Testis (tissue), 2 donors: Measurements from ENCODE around the gene ENTPD7.

Experiments
- POLR2A ChIP-seq: fragments of 450-650 bp; IDR thresholded peaks from one replicate; pipeline ENCODE4 v1.6.1; 2017; ENCODE audit warnings: antibody characterized with exemption, mild to moderate bottlenecking, moderate library complexity
- TF ChIP-seq, protein P1 (sequence below), 3 experiments: fragments of 450-650 bp in 2 of 3; fragments of 200-600 bp in 1 of 3; sonication (generic) in 1 of 3; IDR thresholded peaks; one replicate each; pipeline ENCODE4 v1.5.1; 2016 to 2019; ENCODE audit warnings: antibody characterized with exemption in 3 of 3, mild to moderate bottlenecking in 2 of 3, moderate library complexity in 1 of 3

DNA sequence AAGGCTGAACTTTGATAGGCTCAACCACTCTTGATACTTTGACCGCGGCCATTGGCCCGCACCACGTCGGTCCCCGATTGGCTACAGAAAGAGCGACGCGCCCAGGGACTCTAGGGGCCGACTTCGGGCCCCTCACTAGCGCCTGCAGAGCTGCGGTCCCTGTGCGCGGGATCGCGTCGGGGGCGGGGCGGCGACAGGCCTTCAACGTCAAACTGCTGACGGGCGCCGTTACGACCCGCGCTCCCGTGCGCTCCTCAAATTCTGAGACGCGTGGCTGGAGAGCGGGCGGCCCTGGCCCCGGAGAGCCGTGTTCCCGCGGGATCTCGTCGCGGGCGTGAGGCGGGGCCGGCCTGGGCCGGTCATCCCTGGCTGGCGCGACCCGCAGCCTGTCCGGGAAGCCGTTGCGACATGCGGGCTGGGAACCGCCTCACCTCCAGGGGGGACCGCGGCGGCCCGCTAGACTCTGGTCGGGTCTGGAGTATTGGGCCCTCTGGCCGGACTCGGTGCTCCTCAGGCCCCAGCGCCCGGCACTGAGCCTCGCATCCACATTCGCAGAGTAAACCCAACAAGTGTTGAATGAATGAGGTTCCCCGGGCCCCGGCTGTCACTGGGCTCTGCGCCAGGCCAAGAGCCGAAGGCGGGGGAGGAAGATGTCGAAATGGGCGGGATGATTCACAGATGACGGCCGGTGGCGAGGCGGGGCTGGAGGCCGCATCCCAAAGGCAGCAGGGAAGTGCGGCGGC lies 38.4 kb upstream of the ENTPD7 start:
- TF ChIP-seq, protein P1, sequence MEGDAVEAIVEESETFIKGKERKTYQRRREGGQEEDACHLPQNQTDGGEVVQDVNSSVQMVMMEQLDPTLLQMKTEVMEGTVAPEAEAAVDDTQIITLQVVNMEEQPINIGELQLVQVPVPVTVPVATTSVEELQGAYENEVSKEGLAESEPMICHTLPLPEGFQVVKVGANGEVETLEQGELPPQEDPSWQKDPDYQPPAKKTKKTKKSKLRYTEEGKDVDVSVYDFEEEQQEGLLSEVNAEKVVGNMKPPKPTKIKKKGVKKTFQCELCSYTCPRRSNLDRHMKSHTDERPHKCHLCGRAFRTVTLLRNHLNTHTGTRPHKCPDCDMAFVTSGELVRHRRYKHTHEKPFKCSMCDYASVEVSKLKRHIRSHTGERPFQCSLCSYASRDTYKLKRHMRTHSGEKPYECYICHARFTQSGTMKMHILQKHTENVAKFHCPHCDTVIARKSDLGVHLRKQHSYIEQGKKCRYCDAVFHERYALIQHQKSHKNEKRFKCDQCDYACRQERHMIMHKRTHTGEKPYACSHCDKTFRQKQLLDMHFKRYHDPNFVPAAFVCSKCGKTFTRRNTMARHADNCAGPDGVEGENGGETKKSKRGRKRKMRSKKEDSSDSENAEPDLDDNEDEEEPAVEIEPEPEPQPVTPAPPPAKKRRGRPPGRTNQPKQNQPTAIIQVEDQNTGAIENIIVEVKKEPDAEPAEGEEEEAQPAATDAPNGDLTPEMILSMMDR (IDR thresholded peaks at IDR 0.05), result peak in 1 of 3 experiments; percentile 23
- TF ChIP-seq POLR2A, result peak; percentile 46
